Natural killer cell (primary cell): ENCODE data around the gene PCYOX1L. TPM values are rescaled to one million over a fixed set of nuclear protein-coding genes. Genes with fewer than 3 reads are reported as not detected.

Source experiments
- ATAC-seq, 3 donors: fragments of 150-1000 bp in 2 of 3; fragments of 200-7000 bp in 1 of 3; cut with Tn5 transposase; 1 replicate in 1 of 3; 2 replicates in 2 of 3; pipeline ENCODE4 v1.10.0; 2021; ENCODE audit warnings: mild to moderate bottlenecking in 2 of 3, moderate library complexity in 2 of 3
- DNase-seq, 2 donors: peaks; one replicate each; pipeline versions ENCODE4 v3.0.0 to v3.0.0-alpha.2; 2013 to 2021; ENCODE audit warnings: mixed read lengths in 1 of 2
- H3K27ac ChIP-seq: one replicate; pipeline ENCODE4 v1.5.1; 2013; ENCODE audit warnings: mild to moderate bottlenecking, low read length
- H3K27me3 ChIP-seq: one replicate; pipeline ENCODE4 v1.6.1; 2013; ENCODE audit warnings: low read length; ENCODE audit not compliant: control insufficient read depth, insufficient read depth
- H3K36me3 ChIP-seq: one replicate; pipeline ENCODE4 v1.6.1; 2013; ENCODE audit warnings: low read length; ENCODE audit not compliant: control insufficient read depth, insufficient read depth
- H3K4me1 ChIP-seq: one replicate; pipeline ENCODE4 v1.6.1; 2013; ENCODE audit warnings: low read length; ENCODE audit not compliant: control insufficient read depth, insufficient read depth
- H3K4me3 ChIP-seq: one replicate; pipeline ENCODE4 v1.5.1; 2013; ENCODE audit warnings: low read length
- H3K9me3 ChIP-seq: one replicate; pipeline ENCODE4 v1.6.1; 2013; ENCODE audit warnings: low read length; ENCODE audit not compliant: control insufficient read depth, insufficient read depth
- H3K27ac Mint-ChIP-seq, 2 donors: one replicate each; pipeline ENCODE4 v1.8.0; 2022; ENCODE audit warnings: mild to moderate bottlenecking in 2 of 2, mixed read lengths in 2 of 2, moderate library complexity in 1 of 2
- H3K27me3 Mint-ChIP-seq, 2 donors: one replicate each; pipeline ENCODE4 v1.8.0; 2022; ENCODE audit warnings: low read depth in 2 of 2, mixed read lengths in 2 of 2
- H3K36me3 Mint-ChIP-seq: one replicate; pipeline ENCODE4 v1.8.0; 2022; ENCODE audit warnings: mixed read lengths
- H3K4me1 Mint-ChIP-seq, 2 donors: one replicate each; pipeline ENCODE4 v1.8.0; 2022; ENCODE audit warnings: mixed read lengths in 2 of 2
- H3K4me3 Mint-ChIP-seq: one replicate; pipeline ENCODE4 v1.8.0; 2022; ENCODE audit warnings: mild to moderate bottlenecking, moderate library complexity, mixed read lengths
- H3K9me3 Mint-ChIP-seq, 2 donors: one replicate each; pipeline ENCODE4 v1.8.0; 2022; ENCODE audit warnings: mixed read lengths in 2 of 2
- CTCF ChIP-seq: fragments of 200-600 bp; IDR thresholded peaks from one replicate; pipeline ENCODE4 v1.8.0; 2022; ENCODE audit warnings: antibody characterized with exemption
- WGBS: methylation state at CpG from one replicate; pipeline ENCODE4 v1.1.7; 2013; ENCODE audit warnings: missing lambda C conversion rate; ENCODE audit not compliant: insufficient coverage; 5-methylcytosine and 5-hydroxymethylcytosine counted together
- intact Hi-C: fragments of 100-400 bp; cut with micrococcal nuclease; formaldehyde crosslinking; loops from one replicate; pipeline ENCODE4 v1.14.2; 2022
- total RNA-seq, 4 donors: library from RNA; stranded (reverse); fragments of 120-200 nt in 1 of 4; gene quantifications; one replicate each; pipeline versions ENCODE4 v1.2.3 to v1.2.4, GENCODE V29; 2013 to 2022

Gene PCYOX1L
- total RNA-seq, 3 donors from 2014 or later (not counting 1 experiment from before 2014, with no cell fraction given) = 16.6 to 18.1 (median 16.8) TPM

DNA sequence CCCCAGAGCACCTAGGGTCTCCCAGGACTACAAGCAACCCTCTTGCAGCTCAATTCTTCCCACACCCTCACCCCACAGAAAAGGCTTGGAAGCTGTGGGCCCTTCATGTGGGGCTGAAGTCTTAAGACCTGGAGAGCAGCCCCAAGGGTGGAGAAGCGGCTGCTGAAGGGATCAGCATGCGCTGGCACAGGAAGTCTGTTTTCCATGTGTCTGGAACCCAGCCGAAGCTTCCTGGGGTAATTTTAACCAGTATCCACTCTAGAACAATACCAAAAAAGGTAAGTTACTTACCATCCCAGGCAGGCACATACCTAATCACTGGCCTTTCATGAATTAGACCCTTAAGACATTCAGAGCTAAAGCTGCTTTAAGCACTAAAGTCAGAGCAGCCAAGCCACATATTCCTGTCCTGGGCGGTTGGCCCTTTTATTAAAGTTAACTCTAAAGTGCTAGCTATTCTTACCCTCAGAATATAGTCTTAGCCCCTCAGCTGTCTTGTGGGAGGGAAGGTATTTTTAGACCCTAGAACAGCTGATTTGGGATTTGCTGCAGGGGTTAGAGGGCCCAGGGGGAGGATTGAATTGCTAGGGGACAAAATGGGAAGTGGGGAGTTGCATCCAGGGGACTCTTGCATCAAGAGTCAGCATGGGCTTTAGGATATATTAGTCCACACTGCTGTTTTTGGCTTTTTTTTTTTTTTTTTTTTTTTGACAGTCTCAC lies 14.4 kb downstream of the PCYOX1L start:
- Mint-ChIP-seq H3K27ac (no peak overlapping the region), H3K9me3 (no peaks in the 10 kb centered on the region), H3K36me3 (no peaks in the 10 kb centered on the region), H3K4me1 (no peaks in the 10 kb centered on the region), H3K27me3 (no peaks in the 10 kb centered on the region), H3K4me3 (no peak overlapping the region)
- H3K36me3 ChIP-seq = no peaks in the 10 kb centered on the region
- no peaks in the 10 kb centered on the region for H3K27me3 ChIP-seq
- peaks cover 2% of the 10 kb centered on the region for H3K4me1 ChIP-seq
- ATAC-seq (no peak), DNase-seq (no peak)
- H3K9me3 ChIP-seq = no peaks in the 10 kb centered on the region
- no peak for TF ChIP-seq CTCF
- intact Hi-C loops = loop anchor here (5.0 kb wide), 1 partner anchor 230 kb away; the partner anchor contains the start of gene ABLIM3
- H3K27ac ChIP-seq = no peak overlapping the region
- no peak overlapping the region for H3K4me3 ChIP-seq
- 94% methylated on average over 4 of the region's 4 CpGs for WGBS

GRCh38 chr5:149372932-149373331 lies 15.1 kb downstream of the PCYOX1L start:
- Mint-ChIP-seq H3K36me3 (no peaks in the 10 kb centered on the region), H3K4me1 (no peaks in the 10 kb centered on the region), H3K27ac (no peak overlapping the region), H3K27me3 (no peaks in the 10 kb centered on the region), H3K4me3 (no peak overlapping the region), H3K9me3 (no peaks in the 10 kb centered on the region)
- H3K9me3 ChIP-seq = no peaks in the 10 kb centered on the region
- no peak for ATAC-seq
- H3K4me3 ChIP-seq = no peak overlapping the region
- H3K36me3 ChIP-seq = no peaks in the 10 kb centered on the region
- no peaks in the 10 kb centered on the region for H3K4me1 ChIP-seq
- no peak for DNase-seq
- intact Hi-C loops = loop anchor here (5.0 kb wide), 1 partner anchor 231 kb away; the partner anchor contains the start of gene ABLIM3
- no peaks in the 10 kb centered on the region for H3K27me3 ChIP-seq
- 83% methylated on average over 3 of the region's 3 CpGs for WGBS
- no peak for TF ChIP-seq CTCF
- H3K27ac ChIP-seq = no peak overlapping the region

GRCh38 chr5:149374303-149374702 lies 16.5 kb downstream of the PCYOX1L start:
- H3K27ac Mint-ChIP-seq = no peak overlapping the region

More at GRCh38 chr5:149374303-149374702, 16.5 kb downstream of the PCYOX1L start:
- Histone ChIP-seq H3K4me1 (no peaks in the 10 kb centered on the region), H3K27ac (no peak overlapping the region), H3K9me3 (no peaks in the 10 kb centered on the region), H3K36me3 (no peaks in the 10 kb centered on the region), H3K27me3 (no peaks in the 10 kb centered on the region), H3K4me3 (no peak overlapping the region)
- Mint-ChIP-seq H3K36me3 (no peaks in the 10 kb centered on the region), H3K4me1 (no peaks in the 10 kb centered on the region), H3K4me3 (no peak overlapping the region), H3K27me3 (no peaks in the 10 kb centered on the region), H3K9me3 (no peaks in the 10 kb centered on the region)
- WGBS = 97% methylated on average over 20 of the region's 20 CpGs
- ATAC-seq = no peak
- no peak for TF ChIP-seq CTCF
- DNase-seq = no peak
- intact Hi-C loops = loop anchor here (5.0 kb wide), 1 partner anchor 232 kb away; the partner anchor contains the start of gene ABLIM3
